ENCODE measurements around the gene FLT4. TPM values are rescaled to one million over a fixed set of nuclear protein-coding genes. Genes with fewer than 3 reads are reported as not detected.

The FLT4 gene
- total RNA-seq, 2 experiments from 2014 or later: 5.2 to 6.0 TPM

GRCh38 chr5:180613188-180613813 lies 36.1 kb downstream of the FLT4 start:
- DNase-seq: no peak
- Mint-ChIP-seq H3K4me1 (peaks cover 2% of the 10 kb centered on the region), H3K27me3 (no peaks in the 10 kb centered on the region), H3K9me3 (no peaks in the 10 kb centered on the region), H3K27ac (no peak overlapping the region), H3K4me3 (no peak overlapping the region), H3K36me3 (peaks cover 2% of the 10 kb centered on the region)

DNA sequence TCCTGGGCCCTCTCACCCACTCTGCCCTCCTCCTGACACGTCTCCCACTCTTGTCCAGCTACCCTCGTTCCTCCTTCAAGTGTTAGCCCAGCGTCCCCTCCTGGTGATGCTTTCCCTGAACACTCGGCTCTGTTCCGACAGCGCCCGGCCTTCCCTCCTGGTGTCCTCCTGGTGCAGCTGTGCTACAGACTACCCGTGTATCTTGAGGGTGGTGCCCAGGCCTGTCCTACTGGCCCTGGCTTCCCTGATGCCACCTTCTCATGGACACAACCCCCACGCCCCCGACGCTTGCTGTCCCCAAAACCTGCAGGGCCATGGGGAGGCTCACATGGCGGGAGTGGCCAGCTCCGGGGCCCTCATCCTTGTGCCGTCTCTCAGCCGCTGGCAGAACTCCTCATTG lies 36.7 kb downstream of the FLT4 start:
- Mint-ChIP-seq H3K27me3 (no peaks in the 10 kb centered on the region), H3K36me3 (peaks cover 2% of the 10 kb centered on the region), H3K27ac (no peak overlapping the region), H3K4me3 (no peak overlapping the region), H3K4me1 (peaks cover 2% of the 10 kb centered on the region), H3K9me3 (no peaks in the 10 kb centered on the region)
- no peak for DNase-seq

- peaks cover 2% of the 10 kb centered on the region for H3K4me1 Mint-ChIP-seq
- no peaks in the 10 kb centered on the region for H3K9me3 Mint-ChIP-seq
- H3K27me3 Mint-ChIP-seq: no peaks in the 10 kb centered on the region
- peaks cover under 1% of the 10 kb centered on the region for H3K36me3 Mint-ChIP-seq
- no peak for DNase-seq
- H3K27ac Mint-ChIP-seq: no peak overlapping the region
- H3K4me3 Mint-ChIP-seq: no peak overlapping the region
Observed at GRCh38 chr5:180611140-180611850, 38.1 kb downstream of the FLT4 start.

GRCh38 chr5:180609817-180610550 lies 39.4 kb downstream of the FLT4 start:
- H3K27ac Mint-ChIP-seq: no peak overlapping the region
- no peaks in the 10 kb centered on the region for H3K27me3 Mint-ChIP-seq
- DNase-seq: no peak
- H3K36me3 Mint-ChIP-seq: no peaks in the 10 kb centered on the region
- no peak overlapping the region for H3K4me3 Mint-ChIP-seq
- peaks cover 11% of the 10 kb centered on the region for H3K4me1 Mint-ChIP-seq
- H3K9me3 Mint-ChIP-seq: no peaks in the 10 kb centered on the region

GRCh38 chr5:180609386-180609785 lies 40.0 kb downstream of the FLT4 start:
- no peaks in the 10 kb centered on the region for H3K27me3 Mint-ChIP-seq
- H3K36me3 Mint-ChIP-seq: no peaks in the 10 kb centered on the region
- no peak overlapping the region for H3K4me3 Mint-ChIP-seq
- no peak for DNase-seq
- peaks cover 11% of the 10 kb centered on the region for H3K4me1 Mint-ChIP-seq
- no peaks in the 10 kb centered on the region for H3K9me3 Mint-ChIP-seq
- no peak overlapping the region for H3K27ac Mint-ChIP-seq

DNA sequence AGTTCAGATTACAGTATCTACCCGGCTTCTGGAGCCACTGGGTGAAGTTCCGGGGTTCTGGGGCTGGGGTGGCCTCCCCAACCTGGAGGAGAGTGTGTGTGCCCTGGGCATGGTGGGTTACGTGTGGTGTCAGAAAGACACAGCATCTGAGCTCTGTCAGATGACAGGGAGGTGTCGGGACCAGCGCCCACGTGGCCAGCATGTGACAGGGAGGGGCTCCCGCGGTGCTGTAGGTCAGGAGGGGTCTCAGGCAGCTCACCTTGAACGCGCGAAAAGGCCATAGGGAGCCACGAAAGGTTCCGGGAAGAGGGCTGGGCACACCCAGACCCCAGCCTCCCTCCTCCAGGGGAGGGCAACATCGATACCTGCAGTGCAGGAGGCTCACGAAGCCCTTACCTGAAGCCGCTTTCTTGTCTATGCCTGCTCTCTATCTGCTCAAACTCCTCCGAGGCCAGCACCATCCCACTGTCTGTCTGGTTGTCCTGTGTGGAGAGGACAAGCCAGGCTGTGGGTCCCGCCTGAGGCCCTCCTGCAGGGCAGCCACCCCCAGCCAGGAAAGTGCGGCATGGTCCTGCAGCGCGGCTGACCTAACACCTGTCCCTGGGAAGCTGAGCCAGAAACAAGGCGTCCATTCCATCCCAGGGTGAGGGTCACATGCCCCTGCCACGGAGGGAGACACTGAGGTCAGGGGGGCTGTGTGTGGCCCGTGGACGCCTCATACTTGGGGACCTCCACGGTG lies 40.7 kb downstream of the FLT4 start:
- Mint-ChIP-seq H3K27me3 (no peaks in the 10 kb centered on the region), H3K36me3 (no peaks in the 10 kb centered on the region), H3K4me1 (peaks cover 11% of the 10 kb centered on the region), H3K4me3 (no peak overlapping the region), H3K9me3 (no peaks in the 10 kb centered on the region), H3K27ac (no peak overlapping the region)
- DNase-seq: no peak

DNA sequence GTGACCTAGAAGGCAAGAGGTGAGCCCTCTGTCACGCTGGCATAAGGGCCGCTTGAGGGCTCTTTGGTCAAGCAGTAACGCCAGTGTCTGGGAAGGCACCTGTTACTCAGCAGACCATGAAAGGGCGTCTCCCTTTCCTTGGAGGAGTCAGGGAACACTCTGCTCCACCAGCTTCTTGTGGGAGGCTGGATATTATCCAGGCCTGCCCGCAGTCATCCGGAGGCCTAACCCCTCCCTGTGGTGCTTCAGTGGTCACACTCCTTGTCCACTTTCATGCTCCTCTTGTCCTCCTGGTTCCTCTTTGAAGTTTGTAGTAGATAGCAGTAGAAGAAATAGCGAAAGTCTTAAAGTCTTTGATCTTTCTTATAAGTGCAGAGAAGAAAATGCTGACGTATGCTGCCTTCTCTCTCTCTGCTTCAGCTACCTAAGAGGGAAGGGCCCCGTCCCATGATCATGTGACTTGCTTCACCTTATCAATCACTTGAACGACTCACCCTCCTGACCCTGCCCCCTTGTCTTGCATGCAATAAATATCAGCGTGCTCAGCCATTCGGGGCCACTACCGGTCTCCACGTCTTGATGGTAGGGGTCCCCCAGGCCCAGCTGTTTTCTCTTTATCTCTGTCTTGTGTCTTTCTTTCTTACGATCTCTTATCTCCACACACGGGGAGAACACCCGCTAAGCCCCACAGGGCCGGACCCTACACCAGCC lies 41.4 kb downstream of the FLT4 start:
- Mint-ChIP-seq H3K4me3 (no peak overlapping the region), H3K27ac (no peak overlapping the region), H3K9me3 (no peaks in the 10 kb centered on the region), H3K36me3 (no peaks in the 10 kb centered on the region), H3K4me1 (peaks cover 11% of the 10 kb centered on the region), H3K27me3 (no peaks in the 10 kb centered on the region)
- DNase-seq: no peak

DNA sequence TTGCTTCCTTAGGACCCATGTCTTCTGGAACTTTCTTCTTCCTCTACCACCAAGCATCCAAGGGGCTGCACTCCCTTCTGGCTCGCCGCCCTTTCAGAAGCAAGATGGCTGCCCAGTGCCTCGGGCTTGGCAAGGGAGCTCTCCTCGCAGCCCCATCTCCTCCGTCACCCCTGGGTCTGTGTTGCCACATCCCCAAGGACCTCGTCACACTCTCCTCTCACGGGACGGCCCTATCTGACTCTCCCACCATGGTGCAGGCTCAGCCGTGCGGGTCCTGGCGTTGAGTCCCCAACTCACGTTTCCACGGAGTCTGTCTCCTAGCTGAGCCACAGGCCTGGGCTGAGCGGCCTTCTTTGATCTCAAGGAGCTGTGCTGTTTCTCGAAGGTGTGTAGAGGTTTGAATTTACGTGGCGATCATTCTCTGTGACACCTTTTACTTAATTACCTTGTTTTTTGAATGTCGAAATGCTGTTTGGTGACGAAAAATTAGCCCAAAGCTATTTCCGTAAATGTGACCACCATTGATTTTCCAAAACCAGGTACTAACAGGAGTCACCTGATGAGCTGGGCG lies 43.1 kb downstream of the FLT4 start:
- H3K9me3 Mint-ChIP-seq: no peaks in the 10 kb centered on the region
- no peak overlapping the region for H3K27ac Mint-ChIP-seq
- no peaks in the 10 kb centered on the region for H3K36me3 Mint-ChIP-seq
- H3K4me1 Mint-ChIP-seq: peaks cover 10% of the 10 kb centered on the region
- DNase-seq: no peak
- no peaks in the 10 kb centered on the region for H3K27me3 Mint-ChIP-seq
- H3K4me3 Mint-ChIP-seq: no peak overlapping the region

DNA sequence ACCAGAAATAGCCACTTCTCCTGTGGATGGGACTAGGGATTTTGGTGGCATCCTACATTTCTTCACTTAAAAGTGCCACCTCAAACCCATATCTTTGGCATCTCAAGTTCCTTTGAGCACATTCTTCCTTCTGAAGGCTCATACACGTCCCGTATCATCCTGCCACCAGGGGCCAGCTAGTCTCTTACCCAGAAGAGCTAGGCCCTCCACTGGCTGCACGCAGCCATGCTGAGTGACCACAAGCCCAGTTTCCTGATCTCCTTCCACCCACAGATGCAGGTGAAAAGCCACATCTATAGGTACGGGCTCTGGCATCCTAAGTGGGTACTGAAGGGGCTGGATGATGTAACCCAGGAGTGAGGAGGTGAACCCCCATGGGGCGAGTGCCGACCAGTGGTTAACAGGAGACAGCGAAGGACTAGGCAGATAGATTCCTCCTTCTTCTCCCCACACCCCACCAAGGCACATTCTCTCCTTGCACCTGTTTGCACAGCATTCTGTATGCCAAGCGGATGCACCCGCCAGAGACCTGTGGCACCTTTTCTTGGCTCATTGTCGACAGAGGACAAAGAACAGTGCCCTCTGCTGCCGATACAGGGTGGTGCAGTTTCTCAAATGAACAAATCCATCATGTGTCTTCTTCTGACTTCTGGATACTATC lies 43.7 kb downstream of the FLT4 start:
- H3K4me3 Mint-ChIP-seq: no peak overlapping the region
- peaks cover 10% of the 10 kb centered on the region for H3K4me1 Mint-ChIP-seq
- H3K36me3 Mint-ChIP-seq: no peaks in the 10 kb centered on the region
- no peaks in the 10 kb centered on the region for H3K27me3 Mint-ChIP-seq
- H3K9me3 Mint-ChIP-seq: no peaks in the 10 kb centered on the region
- H3K27ac Mint-ChIP-seq: no peak overlapping the region
- peak; percentile 56 for DNase-seq

DNA sequence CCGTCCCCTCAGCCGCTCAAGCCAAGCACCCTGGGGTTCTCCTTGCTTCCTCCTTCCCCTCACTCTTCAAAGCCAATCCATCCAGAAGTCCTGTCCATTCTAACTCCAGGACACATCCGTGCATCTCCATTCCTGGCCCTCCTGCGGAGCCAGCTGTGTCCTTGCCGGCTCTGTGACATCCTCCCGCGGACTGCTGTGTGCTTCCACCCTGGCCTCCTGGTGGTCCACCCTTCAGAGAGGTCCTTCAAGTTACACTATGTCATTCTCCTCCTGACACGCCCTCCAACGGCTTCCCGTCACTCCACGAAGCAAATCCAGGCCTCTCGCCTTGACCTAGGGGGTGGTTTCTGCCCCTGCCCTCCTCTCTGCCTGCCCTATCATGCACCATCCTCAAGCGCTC lies 45.1 kb downstream of the FLT4 start:
- Mint-ChIP-seq H3K27ac (no peak overlapping the region), H3K9me3 (no peaks in the 10 kb centered on the region), H3K36me3 (no peaks in the 10 kb centered on the region), H3K27me3 (no peaks in the 10 kb centered on the region), H3K4me1 (peaks cover 10% of the 10 kb centered on the region), H3K4me3 (no peak overlapping the region)
- no peak for DNase-seq

DNA sequence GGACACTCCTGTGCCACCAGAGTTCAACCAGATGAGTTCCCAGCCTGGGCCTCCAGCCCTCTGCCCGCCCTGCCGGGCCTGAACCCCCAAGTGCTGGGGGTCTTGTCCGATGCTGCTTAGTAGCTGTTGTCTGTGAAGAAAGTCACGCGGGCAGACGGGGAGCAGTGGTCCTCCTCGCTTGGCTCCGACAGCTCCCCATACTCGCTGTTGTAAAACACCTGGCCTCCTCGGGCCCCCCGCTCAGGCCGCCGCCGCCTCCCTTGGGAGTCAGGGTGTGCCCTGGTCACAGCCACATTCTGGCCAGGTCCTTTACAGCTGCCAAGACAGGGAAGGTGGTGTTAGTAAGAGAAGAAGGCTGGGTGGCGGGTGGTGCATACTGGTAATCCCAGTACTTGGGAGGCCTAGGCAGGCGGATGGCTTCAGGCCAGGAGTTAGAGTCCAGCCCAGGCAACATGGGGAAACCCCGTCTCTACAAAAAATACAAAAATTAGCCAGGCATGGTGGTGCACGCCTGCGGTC lies 46.3 kb downstream of the FLT4 start:
- Mint-ChIP-seq H3K27ac (no peak overlapping the region), H3K9me3 (no peaks in the 10 kb centered on the region), H3K27me3 (no peaks in the 10 kb centered on the region)

GRCh38 chr5:180602481-180603075 lies 46.8 kb downstream of the FLT4 start:
- DNase-seq: no peak
- Mint-ChIP-seq H3K27ac (no peak overlapping the region), H3K4me3 (no peak overlapping the region), H3K36me3 (no peaks in the 10 kb centered on the region), H3K9me3 (no peaks in the 10 kb centered on the region), H3K4me1 (peaks cover 10% of the 10 kb centered on the region), H3K27me3 (no peaks in the 10 kb centered on the region)

More for the DNA sequence above, 46.3 kb downstream of the FLT4 start:
- no peak for DNase-seq
- Mint-ChIP-seq H3K36me3 (no peaks in the 10 kb centered on the region), H3K4me1 (peaks cover 10% of the 10 kb centered on the region), H3K4me3 (no peak overlapping the region)

DNA sequence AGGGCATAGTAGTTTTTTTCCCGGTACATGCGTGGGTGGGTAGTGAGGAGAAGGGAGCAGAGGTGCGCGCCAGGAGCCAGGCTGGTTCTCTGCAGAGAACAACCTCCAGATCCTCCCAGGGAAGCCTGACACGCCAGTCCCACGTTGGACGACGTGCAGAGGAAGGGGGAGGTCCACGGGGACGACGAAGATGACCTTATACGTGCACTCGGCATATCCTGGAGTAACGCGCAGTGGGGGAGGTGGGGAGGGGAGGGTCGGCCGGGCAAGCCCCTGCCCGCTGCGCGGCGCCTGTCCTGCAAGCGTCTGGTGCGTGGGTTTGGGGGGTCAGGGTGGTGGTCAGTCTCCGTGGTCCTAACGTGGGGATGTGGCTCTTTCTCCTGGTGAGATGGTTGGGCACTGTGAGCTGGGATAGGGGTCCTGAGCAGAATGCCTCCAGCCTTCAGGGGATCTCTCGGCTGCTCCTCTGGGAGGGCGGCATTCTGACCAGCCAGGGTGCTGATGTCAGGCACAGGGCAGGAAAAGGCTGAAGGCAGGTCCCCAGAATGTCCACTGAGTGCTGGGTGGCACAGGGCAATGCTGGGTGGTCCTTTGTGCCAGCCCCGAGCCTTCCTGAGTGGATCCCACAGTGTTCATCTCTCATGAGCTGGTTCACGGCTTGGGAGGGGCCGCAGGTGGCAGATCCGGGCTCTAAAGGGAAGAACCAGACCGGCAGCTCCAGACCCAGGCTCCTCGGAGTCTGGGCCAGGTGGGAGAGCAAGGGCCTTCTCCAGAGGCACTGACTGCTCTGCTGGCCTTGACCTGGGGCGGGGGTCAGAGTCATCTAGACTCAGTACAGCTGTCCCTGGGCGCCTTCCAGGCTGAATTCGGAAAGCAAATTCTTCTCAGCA lies 47.6 kb downstream of the FLT4 start:
- Mint-ChIP-seq H3K27me3 (no peaks in the 10 kb centered on the region), H3K36me3 (no peaks in the 10 kb centered on the region), H3K4me3 (no peak overlapping the region), H3K27ac (no peak overlapping the region), H3K9me3 (no peaks in the 10 kb centered on the region), H3K4me1 (peaks cover 10% of the 10 kb centered on the region)
- no peak for DNase-seq

Data from activated naive CD8-positive, alpha-beta T cell treated with anti-CD3 and anti-CD28 coated beads for 36 hours (primary cell).